HepG2 (cell line): ENCODE results near the gene INO80B. TPM values are rescaled to one million over a fixed set of nuclear protein-coding genes. Genes with fewer than 3 reads are reported as not detected.

Experiments used
- CBX5 ChIP-seq: sonication (generic); formaldehyde crosslinking; IDR thresholded peaks from 2 replicates; pipeline ENCODE4 v1.4.0; 2020; ENCODE audit warnings: missing genetic modification reagents, borderline replicate concordance
- HMGXB4 ChIP-seq, 2 experiments: sonication (generic) in 1 of 2; formaldehyde crosslinking in 1 of 2; IDR thresholded peaks; 2 replicates each; pipeline versions ENCODE4 v1.4.0 to v1.6.1; 2018 to 2020; ENCODE audit warnings: missing genetic modification reagents in 2 of 2, borderline replicate concordance in 1 of 2, low read depth in 1 of 2, mild to moderate bottlenecking in 1 of 2, missing biosample characterization in 1 of 2
- JARID2 ChIP-seq: sonication (generic); formaldehyde crosslinking; IDR thresholded peaks from 2 replicates; pipeline ENCODE4 v1.8.1; 2023; ENCODE audit warnings: missing genetic modification reagents, inconsistent platforms; ENCODE audit not compliant: insufficient replicate concordance
- KAT7 ChIP-seq: IDR thresholded peaks from 2 replicates; pipeline ENCODE4 v1.6.1; 2018; ENCODE audit warnings: borderline replicate concordance, missing compliant biosample characterization
- MTF2 ChIP-seq: sonication (generic); formaldehyde crosslinking; IDR thresholded peaks from 2 replicates; pipeline ENCODE4 v1.5.0; 2020; ENCODE audit warnings: missing genetic modification reagents, borderline replicate concordance
- ZNF407 ChIP-seq: sonication (generic); formaldehyde crosslinking; IDR thresholded peaks from one replicate; pipeline ENCODE4 v1.5.1; 2020; ENCODE audit warnings: mild to moderate bottlenecking, missing genetic modification reagents; ENCODE audit errors: not compliant biosample characterization
- ZNF550 ChIP-seq: sonication (generic); formaldehyde crosslinking; IDR thresholded peaks from 2 replicates; pipeline ENCODE4 v1.4.0; 2020; ENCODE audit warnings: mild to moderate bottlenecking, missing genetic modification reagents, borderline replicate concordance
- polyA plus RNA-seq, 8 experiments: library from polyadenylated mRNA; depleted of rRNA in 3 of 8; stranded (reverse) in 7 of 8; unstranded in 1 of 8; fragments of >200 nt; fragmentation: Illumina TruSeq in 4 of 8; extraction: Trizol in 4 of 8; gene quantifications; 2 replicates each; pipeline versions ENCODE4 v1.2.1 to v1.2.3, GENCODE V29; 2011 to 2016; ENCODE audit warnings: low read depth in 4 of 8, missing spikeins in 1 of 8, mixed read lengths in 1 of 8; ENCODE audit not compliant: insufficient read depth in 1 of 8
- total RNA-seq, 5 experiments: library from RNA; depleted of rRNA; stranded (reverse); fragments of >200 nt; fragmentation: Illumina TruSeq; extraction: Trizol; gene quantifications; 2 replicates each; pipeline ENCODE4 v1.2.3, GENCODE V29; 2016; ENCODE audit warnings: low read depth in 1 of 5
- TF ChIP-seq, protein P1 (sequence below): fragments of 450-650 bp; IDR thresholded peaks from 2 replicates; pipeline ENCODE4 v1.6.1; 2017
- TF ChIP-seq, protein P2 (sequence below): sonication (generic); formaldehyde crosslinking; IDR thresholded peaks from 2 replicates; pipeline ENCODE4 v1.5.1; 2020; ENCODE audit warnings: mild to moderate bottlenecking, missing genetic modification reagents, moderate library complexity

The INO80B gene
- total and polyA plus RNA-seq, 2 of the 13 experiments (the other 11 are each of a cell fraction or from before 2014, with no cell fraction given) = 6.2 to 14.5 TPM

DNA sequence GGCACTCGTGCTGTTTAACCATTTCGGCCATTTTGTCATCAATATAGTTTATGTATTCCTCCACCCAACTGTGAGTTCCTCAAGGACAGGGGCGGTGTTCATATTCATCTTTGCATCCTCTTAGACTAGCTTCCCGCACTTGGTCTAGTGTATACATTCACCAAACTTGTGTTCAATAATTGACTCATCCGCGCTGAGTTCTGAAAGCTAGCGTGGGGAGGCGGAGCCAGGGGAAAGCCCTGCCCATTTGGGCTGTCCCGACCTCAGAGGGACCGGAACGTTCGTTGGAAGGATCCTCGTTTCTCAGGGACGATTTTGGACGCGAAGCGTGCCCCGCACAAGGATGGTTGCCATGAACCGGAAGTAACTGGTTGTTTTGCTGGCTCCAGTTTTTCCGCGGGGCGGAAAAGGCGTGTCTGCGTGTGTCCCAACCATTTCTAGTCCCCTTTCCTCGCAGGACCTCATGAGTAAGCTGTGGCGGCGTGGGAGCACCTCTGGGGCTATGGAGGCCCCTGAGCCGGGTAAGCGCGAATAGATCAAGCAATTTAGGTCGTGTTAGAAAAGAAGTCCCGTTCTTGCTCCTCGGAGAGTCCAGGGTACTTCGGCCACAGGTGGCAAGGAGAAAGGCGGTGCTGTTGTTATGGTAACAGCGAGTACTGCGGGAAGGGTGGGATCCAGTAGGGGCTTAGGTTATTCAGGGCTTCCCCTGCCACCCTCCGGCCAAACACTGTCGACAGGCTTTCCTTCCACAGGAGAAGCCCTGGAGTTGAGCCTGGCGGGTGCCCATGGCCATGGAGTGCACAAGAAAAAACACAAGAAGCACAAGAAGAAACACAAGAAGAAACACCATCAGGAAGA lies at the start of gene INO80B (continued):
- TF ChIP-seq, protein P1, sequence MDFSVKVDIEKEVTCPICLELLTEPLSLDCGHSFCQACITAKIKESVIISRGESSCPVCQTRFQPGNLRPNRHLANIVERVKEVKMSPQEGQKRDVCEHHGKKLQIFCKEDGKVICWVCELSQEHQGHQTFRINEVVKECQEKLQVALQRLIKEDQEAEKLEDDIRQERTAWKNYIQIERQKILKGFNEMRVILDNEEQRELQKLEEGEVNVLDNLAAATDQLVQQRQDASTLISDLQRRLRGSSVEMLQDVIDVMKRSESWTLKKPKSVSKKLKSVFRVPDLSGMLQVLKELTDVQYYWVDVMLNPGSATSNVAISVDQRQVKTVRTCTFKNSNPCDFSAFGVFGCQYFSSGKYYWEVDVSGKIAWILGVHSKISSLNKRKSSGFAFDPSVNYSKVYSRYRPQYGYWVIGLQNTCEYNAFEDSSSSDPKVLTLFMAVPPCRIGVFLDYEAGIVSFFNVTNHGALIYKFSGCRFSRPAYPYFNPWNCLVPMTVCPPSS = no peak
- TF ChIP-seq ZNF550 (CRISPR knock-in tag) = 0 out of 2 replicates have a peak, but pooled peaks have one; percentile 76
- TF ChIP-seq, protein P2, sequence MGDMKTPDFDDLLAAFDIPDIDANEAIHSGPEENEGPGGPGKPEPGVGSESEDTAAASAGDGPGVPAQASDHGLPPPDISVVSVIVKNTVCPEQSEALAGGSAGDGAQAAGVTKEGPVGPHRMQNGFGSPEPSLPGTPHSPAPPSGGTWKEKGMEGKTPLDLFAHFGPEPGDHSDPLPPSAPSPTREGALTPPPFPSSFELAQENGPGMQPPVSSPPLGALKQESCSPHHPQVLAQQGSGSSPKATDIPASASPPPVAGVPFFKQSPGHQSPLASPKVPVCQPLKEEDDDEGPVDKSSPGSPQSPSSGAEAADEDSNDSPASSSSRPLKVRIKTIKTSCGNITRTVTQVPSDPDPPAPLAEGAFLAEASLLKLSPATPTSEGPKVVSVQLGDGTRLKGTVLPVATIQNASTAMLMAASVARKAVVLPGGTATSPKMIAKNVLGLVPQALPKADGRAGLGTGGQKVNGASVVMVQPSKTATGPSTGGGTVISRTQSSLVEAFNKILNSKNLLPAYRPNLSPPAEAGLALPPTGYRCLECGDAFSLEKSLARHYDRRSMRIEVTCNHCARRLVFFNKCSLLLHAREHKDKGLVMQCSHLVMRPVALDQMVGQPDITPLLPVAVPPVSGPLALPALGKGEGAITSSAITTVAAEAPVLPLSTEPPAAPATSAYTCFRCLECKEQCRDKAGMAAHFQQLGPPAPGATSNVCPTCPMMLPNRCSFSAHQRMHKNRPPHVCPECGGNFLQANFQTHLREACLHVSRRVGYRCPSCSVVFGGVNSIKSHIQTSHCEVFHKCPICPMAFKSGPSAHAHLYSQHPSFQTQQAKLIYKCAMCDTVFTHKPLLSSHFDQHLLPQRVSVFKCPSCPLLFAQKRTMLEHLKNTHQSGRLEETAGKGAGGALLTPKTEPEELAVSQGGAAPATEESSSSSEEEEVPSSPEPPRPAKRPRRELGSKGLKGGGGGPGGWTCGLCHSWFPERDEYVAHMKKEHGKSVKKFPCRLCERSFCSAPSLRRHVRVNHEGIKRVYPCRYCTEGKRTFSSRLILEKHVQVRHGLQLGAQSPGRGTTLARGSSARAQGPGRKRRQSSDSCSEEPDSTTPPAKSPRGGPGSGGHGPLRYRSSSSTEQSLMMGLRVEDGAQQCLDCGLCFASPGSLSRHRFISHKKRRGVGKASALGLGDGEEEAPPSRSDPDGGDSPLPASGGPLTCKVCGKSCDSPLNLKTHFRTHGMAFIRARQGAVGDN (CRISPR knock-in tag) = peak; percentile 87
- TF ChIP-seq CBX5 (CRISPR knock-in tag) = peak; percentile 99
- no peak for TF ChIP-seq MTF2 (CRISPR knock-in tag)
- TF ChIP-seq JARID2 = peak; percentile 99
- peak; percentile 84 for TF ChIP-seq ZNF407
- peak; percentile 92 for TF ChIP-seq KAT7
- peak; percentile 89 to 93 for TF ChIP-seq HMGXB4 (CRISPR knock-in tag; IDR thresholded peaks at IDR 0.05; ENCODE audit: borderline replicate concordance in 1 of 2, low read depth in 1 of 2)
